T47D (cell line): ENCODE results near the gene IGFBP4.
"Not testable (repeated sequence)": the region's sequence is repeated elsewhere in the genome, so short reads cannot be mapped to it uniquely, and the experiment has no call there.

Experiments
- DNase-seq, 2 experiments: peaks; one replicate each; pipeline versions ENCODE4 v3.0.0 to v3.0.0-alpha.2; 2011 to 2012; ENCODE audit warnings: low read depth in 1 of 2, low spot score in 1 of 2
- JUND ChIP-seq: IDR thresholded peaks from 2 replicates; pipeline ENCODE4 v1.6.1; 2012; ENCODE audit warnings: low read depth
- in situ Hi-C: cut with HindIII; loops from 2 replicates; pipeline ENCODE4 v1.10.0; 2016; ENCODE audit warnings: low sequenced_read_pairs, low pct_unique_long_range_greater_than_20kb

Gene IGFBP4

DNA sequence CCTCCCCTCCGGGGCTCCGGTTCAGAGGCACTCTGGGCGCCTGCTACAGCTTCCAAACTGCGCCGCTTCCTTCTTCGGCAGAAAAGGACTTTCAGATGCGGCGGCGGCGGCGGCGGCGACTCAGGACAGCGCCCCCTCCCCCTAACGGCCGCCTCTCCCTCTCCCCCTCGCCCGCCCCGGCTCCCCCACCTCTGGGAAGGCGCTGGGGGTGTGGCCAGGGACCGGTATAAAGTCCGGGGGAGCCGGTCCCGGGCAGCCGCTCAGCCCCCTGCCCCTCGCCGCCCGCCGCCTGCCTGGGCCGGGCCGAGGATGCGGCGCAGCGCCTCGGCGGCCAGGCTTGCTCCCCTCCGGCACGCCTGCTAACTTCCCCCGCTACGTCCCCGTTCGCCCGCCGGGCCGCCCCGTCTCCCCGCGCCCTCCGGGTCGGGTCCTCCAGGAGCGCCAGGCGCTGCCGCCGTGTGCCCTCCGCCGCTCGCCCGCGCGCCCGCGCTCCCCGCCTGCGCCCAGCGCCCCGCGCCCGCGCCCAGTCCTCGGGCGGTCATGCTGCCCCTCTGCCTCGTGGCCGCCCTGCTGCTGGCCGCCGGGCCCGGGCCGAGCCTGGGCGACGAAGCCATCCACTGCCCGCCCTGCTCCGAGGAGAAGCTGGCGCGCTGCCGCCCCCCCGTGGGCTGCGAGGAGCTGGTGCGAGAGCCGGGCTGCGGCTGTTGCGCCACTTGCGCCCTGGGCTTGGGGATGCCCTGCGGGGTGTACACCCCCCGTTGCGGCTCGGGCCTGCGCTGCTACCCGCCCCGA is at the start of gene IGFBP4:
IGFBP4 (plus strand) TSS at position 255 of the 792 bp plus-strand sequence; CDS start at position 541, 286 bp downstream.
- no peak for TF ChIP-seq JUND
- in situ Hi-C loops, result no loop called here
- DNase-seq, result peak; percentile 79 to 88

DNA sequence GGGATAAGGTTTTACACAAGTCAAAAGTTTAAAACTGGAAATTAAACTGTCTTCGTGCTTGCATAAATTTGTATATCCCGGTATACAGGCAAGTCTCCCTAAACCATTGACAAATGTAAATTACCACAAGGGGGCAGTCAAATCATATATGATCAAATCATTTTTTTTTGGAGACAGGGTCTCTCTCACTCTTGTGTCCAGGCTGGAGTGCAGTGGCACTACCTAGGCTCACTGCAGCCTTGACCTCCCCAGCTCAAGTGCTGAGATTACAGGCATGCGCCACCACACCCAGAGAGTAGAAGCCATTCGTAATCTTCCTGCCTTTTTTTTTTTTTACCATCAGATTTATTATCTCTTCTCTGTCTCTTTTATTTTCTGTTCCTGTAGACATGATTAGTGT is 44.1 kb upstream of the IGFBP4 start:
- TF ChIP-seq JUND, result no peak
- DNase-seq, result peak in 1 of 2 experiments; percentile 75
- in situ Hi-C loops, result no loop called here

DNA sequence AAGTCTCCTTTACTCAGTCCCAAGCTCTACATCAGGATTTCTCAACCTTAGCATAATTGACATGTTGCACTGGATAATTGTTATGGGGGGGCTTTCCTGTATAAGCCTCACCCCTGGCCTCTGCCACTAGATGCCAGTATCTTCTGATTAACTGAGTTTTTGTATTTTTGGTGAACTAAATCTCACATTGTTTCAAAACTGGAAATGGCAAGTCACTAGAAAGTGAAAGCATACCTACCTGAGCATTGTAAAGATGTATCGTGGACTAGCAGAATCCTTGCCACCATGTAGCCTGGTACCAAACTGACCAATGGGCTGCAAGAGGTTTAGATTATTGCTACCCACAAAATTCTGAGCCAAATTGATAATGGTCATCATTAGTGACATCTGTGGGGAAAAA is 40.6 kb upstream of the IGFBP4 start:
- in situ Hi-C loops, result no loop called here
- no peak for DNase-seq
- no peak for TF ChIP-seq JUND

DNA sequence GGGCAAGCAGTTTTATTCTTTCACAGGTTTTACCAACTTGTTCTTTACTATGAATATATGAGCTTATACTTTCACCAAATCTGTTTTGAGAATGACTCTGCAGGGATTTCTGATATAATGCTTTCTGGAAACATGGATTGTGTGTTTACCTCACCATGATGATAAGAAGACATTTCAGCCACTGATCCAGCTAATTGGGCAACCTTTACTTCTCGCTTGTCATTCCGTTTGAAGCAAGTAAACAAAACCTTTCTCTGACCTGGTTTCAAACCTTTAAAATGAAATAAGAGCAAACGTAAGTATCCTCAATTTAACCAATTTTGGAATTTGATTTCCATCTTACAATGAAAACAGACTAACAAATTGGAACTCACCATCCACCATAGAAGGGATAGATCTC is 39.2 kb upstream of the IGFBP4 start:
- DNase-seq, result no peak
- in situ Hi-C loops, result no loop called here
- no peak for TF ChIP-seq JUND

DNA sequence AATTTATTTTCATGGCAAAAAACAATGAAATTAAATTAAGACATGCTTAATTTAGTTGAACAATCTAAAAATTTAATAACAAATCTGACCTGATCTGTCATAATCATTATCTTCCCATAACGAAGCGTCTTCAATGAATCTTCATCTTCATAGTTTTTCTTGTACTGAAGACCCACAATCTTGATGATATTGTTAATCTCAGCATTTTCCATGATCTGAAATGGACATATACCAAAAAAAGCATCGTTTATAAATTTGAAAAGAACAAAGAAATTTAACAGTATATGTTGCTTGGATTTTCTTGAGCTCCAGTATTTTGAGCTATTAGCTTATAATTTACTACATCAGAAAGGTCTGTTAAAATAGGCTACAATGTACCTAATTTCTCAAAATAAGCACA is 35.8 kb upstream of the IGFBP4 start:
- in situ Hi-C loops, result no loop called here
- no peak for DNase-seq
- TF ChIP-seq JUND, result no peak

DNA sequence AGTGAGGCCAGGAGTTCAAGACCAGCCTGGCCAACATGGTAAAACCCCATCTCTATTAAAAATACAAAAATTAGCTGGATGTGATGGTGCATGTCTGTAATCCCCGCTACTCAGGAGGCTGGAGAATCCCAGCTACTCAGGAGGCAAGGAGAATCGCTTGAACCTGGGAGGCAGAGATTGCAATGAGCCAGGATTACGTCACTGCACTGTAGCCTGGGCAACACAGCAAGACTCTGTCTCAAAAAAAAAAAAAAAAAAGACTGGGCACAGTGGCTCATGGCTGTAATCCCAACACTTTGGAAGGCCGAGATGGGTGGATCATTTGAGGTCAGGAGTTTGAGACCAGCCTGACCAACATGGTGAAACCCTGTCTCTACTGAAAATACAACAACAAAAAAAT is 33.7 kb upstream of the IGFBP4 start:
- in situ Hi-C loops, DNase-seq: not testable (repeated sequence)

DNA sequence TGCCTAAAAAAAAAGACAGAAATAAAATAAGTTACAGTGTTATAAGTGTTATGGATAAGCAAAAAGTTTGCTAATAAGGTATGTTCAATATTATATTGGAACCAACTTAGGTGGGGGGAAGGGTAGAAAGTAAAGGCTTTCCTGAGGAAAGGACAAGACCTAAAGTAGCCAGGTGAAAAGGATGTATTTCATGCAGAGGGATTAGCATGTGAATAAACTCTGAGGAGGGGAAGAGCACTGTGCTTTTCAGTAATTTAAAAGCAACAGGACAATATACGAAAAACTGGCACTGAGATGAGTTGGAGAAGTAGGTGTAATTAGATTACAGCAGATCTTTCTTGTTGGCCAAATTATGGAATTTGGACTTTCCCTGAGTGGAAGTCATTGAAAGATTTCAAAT is 33.2 kb upstream of the IGFBP4 start:
- DNase-seq, result no peak
- TF ChIP-seq JUND, result no peak
- in situ Hi-C loops, result no loop called here

DNA sequence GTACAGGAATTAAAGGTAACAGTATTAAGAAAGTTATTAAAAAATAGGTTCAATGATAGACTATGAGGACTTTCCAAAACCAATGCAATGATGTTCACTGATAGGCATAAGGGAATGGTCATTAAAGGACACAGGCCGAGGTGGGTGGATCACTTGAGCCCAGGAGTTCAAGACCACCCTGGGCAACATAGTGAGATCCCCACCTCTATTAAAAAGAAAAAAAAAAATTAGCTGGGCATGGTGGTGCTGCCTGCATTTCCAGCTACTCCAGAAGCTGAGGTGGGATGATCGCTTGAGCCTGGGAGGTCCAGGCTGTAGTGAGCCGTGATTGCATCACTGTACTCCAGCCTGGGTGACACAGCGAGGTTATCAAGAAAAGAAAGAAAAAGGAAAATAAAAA is 31.4 kb upstream of the IGFBP4 start:
- in situ Hi-C loops, result no loop called here
- no peak for TF ChIP-seq JUND
- DNase-seq, result no peak

DNA sequence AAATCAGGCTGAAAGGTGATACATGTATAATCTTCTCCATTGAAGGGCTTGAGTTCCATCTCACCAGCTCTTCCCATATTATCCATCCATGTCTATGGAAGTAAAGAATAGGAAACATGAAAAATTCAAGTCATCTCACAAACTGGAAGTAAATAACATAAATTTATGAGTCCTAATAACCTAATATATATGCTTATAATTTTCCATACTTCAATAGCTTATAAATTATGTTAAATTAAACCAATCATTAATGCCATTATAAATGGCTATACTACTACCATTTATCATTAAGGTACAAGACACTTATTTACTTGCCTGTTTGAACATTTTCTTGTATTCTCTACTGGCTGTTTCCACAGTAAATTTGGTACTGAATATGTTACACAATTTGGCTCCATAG is 30.4 kb upstream of the IGFBP4 start:
- in situ Hi-C loops, result no loop called here
- no peak for TF ChIP-seq JUND
- DNase-seq, result no peak

DNA sequence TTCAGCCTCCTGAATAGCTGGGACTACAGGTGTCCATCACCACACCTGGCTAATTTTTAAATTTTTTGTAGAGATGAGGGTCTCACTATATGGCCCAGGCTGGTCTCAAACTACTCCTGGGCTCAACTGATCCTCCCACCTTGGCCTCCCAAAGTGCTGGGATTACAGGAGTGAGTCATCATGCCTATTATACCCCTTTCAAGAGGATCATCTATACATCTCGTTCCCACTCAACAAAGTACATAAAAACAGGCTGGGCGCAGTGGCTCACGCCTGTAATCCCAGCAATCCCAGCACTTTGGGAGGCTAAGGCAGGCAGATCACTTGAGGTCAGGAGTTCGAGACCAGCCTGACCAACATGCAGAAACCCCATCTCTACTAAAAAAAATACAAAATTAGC is 28.9 kb upstream of the IGFBP4 start:
- DNase-seq, result not testable (repeated sequence)

DNA sequence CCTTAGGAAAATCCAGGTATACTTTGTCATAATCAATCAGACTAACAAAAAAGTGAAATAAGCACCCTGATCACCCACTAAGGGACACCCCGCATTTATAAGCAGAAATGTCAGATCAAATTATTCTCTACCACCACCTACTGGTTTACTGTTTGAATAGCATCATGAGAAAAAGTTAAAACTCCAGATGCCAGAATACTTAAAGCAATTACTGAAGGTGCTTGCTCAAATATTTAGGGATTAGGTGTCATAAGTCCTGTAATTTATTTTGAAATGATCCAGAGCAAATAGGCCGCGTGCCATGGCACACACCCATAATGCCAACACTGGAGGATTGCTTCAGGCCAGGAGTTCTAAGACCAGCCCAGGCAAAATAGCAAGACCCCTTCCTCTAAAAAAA is 27.9 kb upstream of the IGFBP4 start:
- DNase-seq, result peak; percentile 30 to 77
- in situ Hi-C loops, result no loop called here
- no peak for TF ChIP-seq JUND

More for the DNA sequence above, 28.9 kb upstream of the IGFBP4 start:
- in situ Hi-C loops, result not testable (repeated sequence)

DNA sequence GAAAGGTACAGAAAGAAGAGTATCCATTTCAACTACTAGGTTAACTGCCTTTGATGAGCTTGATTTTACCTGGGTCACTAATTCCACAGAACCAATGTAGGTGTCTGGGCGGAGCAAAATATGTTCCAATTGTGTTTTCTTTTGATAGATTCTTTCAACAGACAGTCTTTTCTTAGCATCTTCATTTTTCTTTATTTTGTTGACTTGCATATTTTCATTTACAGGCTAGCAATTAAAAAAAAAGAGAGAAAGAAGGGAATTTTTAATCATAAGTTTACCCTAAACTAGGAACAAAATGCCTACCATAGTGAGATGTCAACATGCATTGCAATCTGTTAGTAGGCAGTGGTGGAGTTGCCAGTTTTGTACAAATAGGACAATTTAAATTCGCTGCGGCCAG is 26.6 kb upstream of the IGFBP4 start:
- in situ Hi-C loops, result no loop called here
- TF ChIP-seq JUND, result no peak
- DNase-seq, result no peak

DNA sequence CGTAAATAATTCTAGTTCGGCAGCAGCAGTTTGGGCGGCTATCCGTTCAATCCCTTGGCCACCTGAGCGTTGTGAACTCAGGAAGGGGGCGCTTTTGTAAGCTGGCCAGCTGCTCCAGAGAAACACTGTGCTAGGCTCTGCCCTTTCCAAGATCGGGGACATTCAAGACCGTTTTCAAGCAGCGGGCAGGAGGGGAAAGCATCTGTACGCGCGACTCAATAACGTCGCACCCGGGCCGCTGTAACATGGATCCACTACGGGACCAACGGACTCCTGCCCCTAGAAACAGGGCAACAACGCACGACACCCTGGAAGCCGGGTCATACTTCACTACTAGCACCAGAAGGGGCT is 26.0 kb upstream of the IGFBP4 start:
- in situ Hi-C loops, result no loop called here

More for the DNA sequence above, 26.0 kb upstream of the IGFBP4 start:
- TF ChIP-seq JUND, result no peak
- DNase-seq, result peak in 1 of 2 experiments; percentile 38
